22Rv1 (cell line): ENCODE results near the gene PCDHGB5.
"Not testable (repeated sequence)": the region's sequence is repeated elsewhere in the genome, so short reads cannot be mapped to it uniquely, and the experiment has no call there.

Source experiments
- H3K27ac ChIP-seq: fragments of 450-650 bp; 2 replicates; pipeline ENCODE4 v1.5.1; 2017
- CTCF ChIP-seq: fragments of 450-650 bp; IDR thresholded peaks from 2 replicates; pipeline ENCODE4 v1.5.1; 2017; ENCODE audit warnings: mild to moderate bottlenecking
- ZFX ChIP-seq: fragments of 450-650 bp; IDR thresholded peaks from 2 replicates; pipeline ENCODE4 v1.6.1; 2017; ENCODE audit warnings: antibody characterized with exemption, borderline replicate concordance

The PCDHGB5 gene

GRCh38 chr5:141397756-141398551 lies at the start of gene PCDHGB5:
TSS of gene PCDHGB5 (plus strand) at chr5:141397947. CDS start at chr5:141398128, 181 bp downstream.
- H3K27ac ChIP-seq: not testable (repeated sequence)

- 0 out of 2 replicates have a peak within 1 kb of the TSS, but pooled peaks have one; percentile 37 for H3K27ac ChIP-seq
- peak; percentile 88 for TF ChIP-seq CTCF
- TF ChIP-seq ZFX: no peak
These were observed 47.7 kb upstream of the PCDHGB5 start, which contains the start of gene PCDHGB1 for GRCh38 chr5:141349917-141350619. TSS of gene PCDHGB1 (plus strand) at chr5:141350099. CDS start at chr5:141350261, 162 bp downstream.

GRCh38 chr5:141351591-141351990 lies 46.2 kb upstream of the PCDHGB5 start:
- TF ChIP-seq CTCF: no peak
- no peak for TF ChIP-seq ZFX
- H3K27ac ChIP-seq: no peak overlapping the region

- TF ChIP-seq ZFX: no peak
- peak; percentile 45 for TF ChIP-seq CTCF
- H3K27ac ChIP-seq: no peak within 1 kb of the TSS
These were observed 42.8 kb upstream of the PCDHGB5 start, which contains the start of gene PCDHGA4 for GRCh38 chr5:141354900-141355469. TSS of gene PCDHGA4 (plus strand) at chr5:141355021. CDS start at chr5:141355108, 87 bp downstream.

GRCh38 chr5:141355641-141356040 lies 42.1 kb upstream of the PCDHGB5 start:
- no peak overlapping the region for H3K27ac ChIP-seq
- no peak for TF ChIP-seq CTCF
- TF ChIP-seq ZFX: no peak

GRCh38 chr5:141356133-141356532 lies 41.6 kb upstream of the PCDHGB5 start:
- no peak for TF ChIP-seq CTCF
- no peak for TF ChIP-seq ZFX
- H3K27ac ChIP-seq: no peak overlapping the region

- TF ChIP-seq CTCF (no peak), ZFX (no peak)
- H3K27ac ChIP-seq: no peak overlapping the region
These were observed 40.8 kb upstream of the PCDHGB5 start for GRCh38 chr5:141356950-141357349.
